ENCODE results near the gene PRPF40B.

Gene PRPF40B

DNA sequence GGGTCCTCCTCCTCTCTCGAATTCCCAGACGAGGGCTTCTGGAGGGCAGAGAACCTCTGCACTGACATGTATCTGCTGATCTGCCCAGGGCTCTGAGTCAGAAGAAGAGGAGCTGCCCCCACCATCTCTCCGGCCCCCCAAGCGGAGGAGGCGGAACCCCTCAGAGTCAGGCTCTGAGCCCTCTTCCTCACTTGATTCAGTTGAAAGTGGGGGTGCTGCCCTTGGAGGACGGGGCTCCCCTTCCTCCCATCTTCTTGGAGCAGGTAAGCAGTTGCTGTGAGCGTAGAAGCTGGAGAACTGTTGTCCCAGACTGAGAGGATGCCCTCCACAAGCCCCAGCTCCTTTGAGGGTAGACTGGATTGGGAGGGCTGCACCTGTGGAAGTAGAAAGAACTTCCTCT is 19.8 kb downstream of the PRPF40B start:
- POLR2A ChIA-PET: no interaction called here

DNA sequence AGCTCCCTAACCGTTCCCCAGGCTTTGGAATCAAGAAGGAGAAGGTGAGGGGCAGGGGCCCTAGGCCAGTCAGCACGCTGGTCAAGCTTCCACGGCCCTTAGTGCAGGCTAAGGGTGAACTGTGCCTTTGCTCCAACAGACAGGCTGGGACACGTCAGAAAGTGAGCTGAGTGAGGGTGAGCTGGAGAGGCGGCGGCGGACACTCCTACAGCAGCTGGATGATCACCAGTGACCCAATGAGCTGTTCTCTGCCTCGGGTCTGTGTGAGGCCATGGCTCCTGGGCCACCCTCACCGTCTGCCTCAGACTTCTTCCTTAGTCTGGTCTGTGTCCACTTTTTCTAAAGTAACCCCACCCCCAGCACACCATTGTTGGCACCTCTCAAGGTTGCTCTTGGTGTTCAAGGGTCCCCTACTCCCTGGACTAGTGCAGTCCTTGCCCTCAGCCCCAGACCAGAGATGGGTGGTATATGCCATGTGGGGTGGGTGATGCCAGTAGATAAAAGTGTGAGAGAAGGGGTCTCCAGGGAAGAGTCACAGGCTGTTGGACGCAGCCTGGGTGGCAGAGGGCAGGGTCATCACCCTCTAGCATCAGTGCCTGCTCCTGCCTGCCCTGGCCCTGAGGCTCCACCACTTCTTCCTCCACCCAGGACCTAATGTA is 20.7 kb downstream of the PRPF40B start:
- DNase-seq (ENCODE audit: extremely low spot score): no peak
- ChIA-PET CTCF (interaction anchor here (0.7 to 17.0 kb wide), 21 partner anchors 9 to 286 kb away, joined by 3 to 350 read pairs (median 7); partner anchors contain the start of genes FMNL3, PRPF40B and TMBIM6), POLR2A (no interaction called here)
- TF ChIP-seq, protein P1, sequence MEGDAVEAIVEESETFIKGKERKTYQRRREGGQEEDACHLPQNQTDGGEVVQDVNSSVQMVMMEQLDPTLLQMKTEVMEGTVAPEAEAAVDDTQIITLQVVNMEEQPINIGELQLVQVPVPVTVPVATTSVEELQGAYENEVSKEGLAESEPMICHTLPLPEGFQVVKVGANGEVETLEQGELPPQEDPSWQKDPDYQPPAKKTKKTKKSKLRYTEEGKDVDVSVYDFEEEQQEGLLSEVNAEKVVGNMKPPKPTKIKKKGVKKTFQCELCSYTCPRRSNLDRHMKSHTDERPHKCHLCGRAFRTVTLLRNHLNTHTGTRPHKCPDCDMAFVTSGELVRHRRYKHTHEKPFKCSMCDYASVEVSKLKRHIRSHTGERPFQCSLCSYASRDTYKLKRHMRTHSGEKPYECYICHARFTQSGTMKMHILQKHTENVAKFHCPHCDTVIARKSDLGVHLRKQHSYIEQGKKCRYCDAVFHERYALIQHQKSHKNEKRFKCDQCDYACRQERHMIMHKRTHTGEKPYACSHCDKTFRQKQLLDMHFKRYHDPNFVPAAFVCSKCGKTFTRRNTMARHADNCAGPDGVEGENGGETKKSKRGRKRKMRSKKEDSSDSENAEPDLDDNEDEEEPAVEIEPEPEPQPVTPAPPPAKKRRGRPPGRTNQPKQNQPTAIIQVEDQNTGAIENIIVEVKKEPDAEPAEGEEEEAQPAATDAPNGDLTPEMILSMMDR (IDR thresholded peaks at IDR 0.05; ENCODE audit: control extremely low read depth, extremely low read depth, low read depth, missing control alignments): no peak

More for the DNA sequence above, 19.8 kb downstream of the PRPF40B start:
- no peak for DNase-seq (ENCODE audit: extremely low spot score)
- CTCF ChIA-PET: interaction anchor here (0.8 to 17.0 kb wide), 17 partner anchors 10 to 285 kb away, joined by 3 to 350 read pairs (median 9); partner anchors contain the start of genes FMNL3, PRPF40B and TMBIM6
- TF ChIP-seq, protein P1 (IDR thresholded peaks at IDR 0.05; ENCODE audit: control extremely low read depth, extremely low read depth, low read depth, missing control alignments): no peak

DNA sequence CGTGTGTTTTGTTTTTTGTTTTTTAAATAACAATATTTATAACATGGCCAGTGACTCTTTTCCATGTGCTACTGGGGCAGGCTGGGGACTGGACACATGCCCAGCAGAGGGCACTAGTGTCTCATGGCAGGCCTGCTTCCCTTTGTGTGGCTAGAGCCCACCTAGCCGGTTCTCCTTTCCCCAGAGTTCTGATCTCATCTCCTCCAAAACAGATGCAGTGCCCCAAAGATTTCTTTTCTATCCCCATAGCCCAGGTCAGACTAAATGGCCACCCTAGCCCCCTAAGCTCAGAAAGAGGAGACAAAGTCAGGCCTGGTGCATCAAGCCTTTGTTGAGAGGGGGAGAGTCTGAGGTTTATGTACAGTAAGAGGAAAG is 21.2 kb downstream of the PRPF40B start:
- POLR2A ChIA-PET: no interaction called here
- DNase-seq (ENCODE audit: extremely low spot score): peak; percentile 87
- CTCF ChIA-PET: interaction anchor here (0.9 to 17.0 kb wide), 27 partner anchors 8 to 286 kb away, joined by 3 to 350 read pairs (median 6); partner anchors contain the start of genes FMNL3, PRPF40B and TMBIM6
- TF ChIP-seq, protein P1 (IDR thresholded peaks at IDR 0.05; ENCODE audit: control extremely low read depth, extremely low read depth, low read depth, missing control alignments): peak; percentile 88

DNA sequence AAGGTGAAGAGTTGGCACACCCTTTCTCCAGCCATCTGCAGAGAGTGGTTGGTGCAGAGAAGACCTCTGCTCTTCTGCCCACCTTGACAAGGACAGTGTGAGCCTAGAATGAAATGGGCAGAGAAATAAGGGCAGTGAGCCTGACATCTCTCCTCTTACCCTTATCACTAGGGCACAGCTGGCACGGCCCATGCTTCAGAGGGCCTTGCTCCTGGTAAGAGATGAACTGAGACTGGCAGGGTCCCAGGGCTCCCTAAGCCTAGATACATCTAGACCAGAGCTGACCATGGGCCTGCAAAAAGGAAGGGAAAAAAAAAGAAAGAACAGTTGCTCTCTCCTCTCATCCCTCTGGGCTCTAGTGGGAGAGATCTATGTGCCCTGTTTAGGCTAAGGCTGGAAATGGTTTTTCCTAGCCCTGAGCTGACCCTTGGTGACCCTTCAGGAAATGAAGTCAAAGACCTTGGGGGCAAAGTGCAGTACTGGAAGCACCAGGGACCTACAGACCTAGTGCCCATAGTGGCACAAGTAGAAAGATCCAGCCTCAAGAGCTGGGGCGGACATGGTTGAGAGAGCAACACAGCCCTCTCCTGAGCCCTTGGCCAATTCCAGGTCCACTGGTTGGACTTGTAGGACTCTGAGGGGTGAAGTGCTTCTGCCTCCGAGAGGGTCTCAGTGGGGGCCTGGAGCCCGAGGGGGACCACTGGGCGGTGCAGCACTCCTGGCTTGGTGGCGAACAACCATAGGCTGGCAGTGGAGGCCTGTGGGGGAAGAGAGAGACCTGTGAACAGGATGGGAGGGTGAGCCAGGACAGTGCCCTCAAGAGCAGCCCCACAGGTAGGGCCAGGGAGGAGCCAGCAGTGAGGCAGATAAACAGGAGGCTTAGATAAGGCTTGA is 22.0 kb downstream of the PRPF40B start:
- TF ChIP-seq, protein P1 (IDR thresholded peaks at IDR 0.05; ENCODE audit: control extremely low read depth, extremely low read depth, low read depth, missing control alignments): no peak
- ChIA-PET CTCF (interaction anchor here (0.9 to 17.0 kb wide), 23 partner anchors 9 to 193 kb away, joined by 4 to 350 read pairs (median 6); partner anchors contain the start of genes FMNL3, PRPF40B and TMBIM6), POLR2A (interaction anchor here (0.6 kb wide), 1 partner anchor 119 kb away, joined by 4 read pairs; no protein-coding TSS in a partner anchor)
- DNase-seq (ENCODE audit: extremely low spot score): no peak

DNA sequence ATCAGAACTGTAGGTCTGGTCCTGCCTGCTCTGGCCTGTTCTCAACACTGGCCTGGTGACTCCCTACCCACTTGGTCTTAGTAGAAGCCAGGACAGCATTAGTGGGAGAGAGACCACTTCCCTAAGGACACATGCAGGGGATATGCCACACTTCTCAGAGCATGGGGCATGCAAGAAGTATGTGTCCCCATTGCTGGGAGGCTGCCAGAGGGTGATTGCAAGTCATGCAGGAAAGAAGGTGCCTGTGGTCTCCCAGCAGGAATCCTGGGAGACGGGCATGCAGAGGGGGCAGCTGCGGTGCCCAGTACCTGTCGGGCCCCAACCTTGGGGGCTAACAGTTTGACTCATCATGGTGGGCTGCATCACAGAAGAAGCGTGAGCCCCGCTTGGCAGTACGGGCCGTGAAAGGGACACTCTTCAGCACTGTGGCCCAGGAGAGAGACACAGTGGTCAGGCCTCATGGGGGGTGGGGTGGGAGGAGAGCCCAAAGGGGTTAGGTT is 23.0 kb downstream of the PRPF40B start:
- DNase-seq (ENCODE audit: extremely low spot score): no peak
- TF ChIP-seq, protein P1 (IDR thresholded peaks at IDR 0.05; ENCODE audit: control extremely low read depth, extremely low read depth, low read depth, missing control alignments): no peak
- POLR2A ChIA-PET: no interaction called here
- CTCF ChIA-PET: interaction anchor here (1.0 to 17.0 kb wide), 12 partner anchors 10 to 111 kb away, joined by 4 to 350 read pairs (median 14); partner anchors contain the start of genes FMNL3 and TMBIM6

Measured in GM10248 (cell line).